ENCODE measurements around the gene ZBTB5.
A peak's percentile ranks its signal among the peaks of the same experiment; 100 is the strongest.

ZBTB5 gene

GRCh38 chr9:37414503-37414943 is 50.7 kb downstream of the ZBTB5 start:
- Mint-ChIP-seq H3K4me1 (ENCODE audit: low read depth) (peaks cover 39% of the 10 kb centered on the region), H3K27ac (no peak overlapping the region), H3K27me3 (peaks cover 6% of the 10 kb centered on the region), H3K9me3 (no peaks in the 10 kb centered on the region), H3K36me3 (ENCODE audit: low read depth) (no peaks in the 10 kb centered on the region), H3K4me3 (no peak overlapping the region)

GRCh38 chr9:37413311-37413710 is 51.9 kb downstream of the ZBTB5 start:
- Mint-ChIP-seq H3K9me3 (no peaks in the 10 kb centered on the region), H3K4me1 (ENCODE audit: low read depth) (peaks cover 50% of the 10 kb centered on the region), H3K36me3 (ENCODE audit: low read depth) (no peaks in the 10 kb centered on the region), H3K27me3 (peaks cover 6% of the 10 kb centered on the region), H3K4me3 (no peak overlapping the region), H3K27ac (no peak overlapping the region)

- no peaks in the 10 kb centered on the region for H3K36me3 Mint-ChIP-seq (ENCODE audit: low read depth)
- H3K27me3 Mint-ChIP-seq, result peaks cover 6% of the 10 kb centered on the region
- no peak overlapping the region for H3K4me3 Mint-ChIP-seq
- peak overlapping the region; percentile 72 for H3K27ac Mint-ChIP-seq
- no peaks in the 10 kb centered on the region for H3K9me3 Mint-ChIP-seq
- peaks cover 50% of the 10 kb centered on the region for H3K4me1 Mint-ChIP-seq (ENCODE audit: low read depth)
These were observed 52.7 kb downstream of the ZBTB5 start for GRCh38 chr9:37412431-37413151.

- Mint-ChIP-seq H3K36me3 (ENCODE audit: low read depth) (no peaks in the 10 kb centered on the region), H3K9me3 (no peaks in the 10 kb centered on the region), H3K27me3 (peaks cover 6% of the 10 kb centered on the region), H3K4me1 (ENCODE audit: low read depth) (peaks cover 60% of the 10 kb centered on the region), H3K4me3 (no peak overlapping the region), H3K27ac (peak overlapping the region; percentile 91)
These were observed 54.1 kb downstream of the ZBTB5 start for GRCh38 chr9:37410969-37411785.

GRCh38 chr9:37410354-37410861 is 54.8 kb downstream of the ZBTB5 start:
- H3K9me3 Mint-ChIP-seq, result no peaks in the 10 kb centered on the region
- H3K36me3 Mint-ChIP-seq (ENCODE audit: low read depth), result no peaks in the 10 kb centered on the region
- peaks cover 5% of the 10 kb centered on the region for H3K27me3 Mint-ChIP-seq
- H3K4me1 Mint-ChIP-seq (ENCODE audit: low read depth), result peaks cover 61% of the 10 kb centered on the region
- H3K27ac Mint-ChIP-seq, result peak overlapping the region; percentile 91
- H3K4me3 Mint-ChIP-seq, result no peak overlapping the region

- Mint-ChIP-seq H3K9me3 (no peaks in the 10 kb centered on the region), H3K27ac (peak overlapping the region; percentile 74), H3K4me3 (peak overlapping the region; percentile 31), H3K27me3 (no peaks in the 10 kb centered on the region), H3K36me3 (ENCODE audit: low read depth) (no peaks in the 10 kb centered on the region), H3K4me1 (ENCODE audit: low read depth) (peaks cover 58% of the 10 kb centered on the region)
These were observed 56.1 kb downstream of the ZBTB5 start for GRCh38 chr9:37408933-37409710.

- Mint-ChIP-seq H3K4me3 (no peak overlapping the region), H3K4me1 (ENCODE audit: low read depth) (peaks cover 67% of the 10 kb centered on the region), H3K36me3 (ENCODE audit: low read depth) (no peaks in the 10 kb centered on the region), H3K27me3 (no peaks in the 10 kb centered on the region), H3K27ac (peak overlapping the region; percentile 69), H3K9me3 (no peaks in the 10 kb centered on the region)
These were observed 57.8 kb downstream of the ZBTB5 start for GRCh38 chr9:37407468-37407867.

GRCh38 chr9:37406603-37407401 is 58.4 kb downstream of the ZBTB5 start:
- Mint-ChIP-seq H3K4me1 (ENCODE audit: low read depth) (peaks cover 61% of the 10 kb centered on the region), H3K27ac (no peak overlapping the region), H3K36me3 (ENCODE audit: low read depth) (no peaks in the 10 kb centered on the region), H3K9me3 (no peaks in the 10 kb centered on the region), H3K27me3 (no peaks in the 10 kb centered on the region), H3K4me3 (no peak overlapping the region)

GRCh38 chr9:37405764-37406380 is 59.4 kb downstream of the ZBTB5 start:
- Mint-ChIP-seq H3K27ac (no peak overlapping the region), H3K4me1 (ENCODE audit: low read depth) (peaks cover 51% of the 10 kb centered on the region), H3K4me3 (no peak overlapping the region), H3K9me3 (no peaks in the 10 kb centered on the region), H3K27me3 (no peaks in the 10 kb centered on the region), H3K36me3 (ENCODE audit: low read depth) (no peaks in the 10 kb centered on the region)

- Mint-ChIP-seq H3K27ac (no peak overlapping the region), H3K4me1 (ENCODE audit: low read depth) (peaks cover 46% of the 10 kb centered on the region), H3K27me3 (no peaks in the 10 kb centered on the region), H3K36me3 (ENCODE audit: low read depth) (no peaks in the 10 kb centered on the region), H3K9me3 (no peaks in the 10 kb centered on the region), H3K4me3 (no peak overlapping the region)
These were observed 59.9 kb downstream of the ZBTB5 start for GRCh38 chr9:37405350-37405749.

GRCh38 chr9:37404590-37404989 is 60.7 kb downstream of the ZBTB5 start:
- Mint-ChIP-seq H3K27ac (peak overlapping the region; percentile 14), H3K27me3 (no peaks in the 10 kb centered on the region), H3K4me1 (ENCODE audit: low read depth) (peaks cover 44% of the 10 kb centered on the region), H3K36me3 (ENCODE audit: low read depth) (no peaks in the 10 kb centered on the region), H3K9me3 (no peaks in the 10 kb centered on the region), H3K4me3 (no peak overlapping the region)

GRCh38 chr9:37399336-37399735 is 65.9 kb downstream of the ZBTB5 start:
- Mint-ChIP-seq H3K27me3 (no peaks in the 10 kb centered on the region), H3K9me3 (no peaks in the 10 kb centered on the region), H3K4me1 (ENCODE audit: low read depth) (peaks cover 16% of the 10 kb centered on the region), H3K36me3 (ENCODE audit: low read depth) (no peaks in the 10 kb centered on the region), H3K4me3 (no peak overlapping the region), H3K27ac (peak overlapping the region; percentile 26)

- Mint-ChIP-seq H3K36me3 (ENCODE audit: low read depth) (no peaks in the 10 kb centered on the region), H3K4me1 (ENCODE audit: low read depth) (peaks cover 16% of the 10 kb centered on the region), H3K9me3 (no peaks in the 10 kb centered on the region), H3K27ac (peak overlapping the region; percentile 66), H3K4me3 (no peak overlapping the region), H3K27me3 (no peaks in the 10 kb centered on the region)
These were observed 66.7 kb downstream of the ZBTB5 start for GRCh38 chr9:37398464-37399025.
